GM12872 (cell line): Measurements from ENCODE around the gene SPOCK3.

Experiments
- TF ChIP-seq, protein P1 (sequence below): IDR thresholded peaks from 3 replicates; pipeline ENCODE4 v1.5.1; 2011; ENCODE audit warnings: low read depth, mild to moderate bottlenecking, low read length, moderate library complexity; ENCODE audit not compliant: insufficient read depth

Gene SPOCK3

DNA sequence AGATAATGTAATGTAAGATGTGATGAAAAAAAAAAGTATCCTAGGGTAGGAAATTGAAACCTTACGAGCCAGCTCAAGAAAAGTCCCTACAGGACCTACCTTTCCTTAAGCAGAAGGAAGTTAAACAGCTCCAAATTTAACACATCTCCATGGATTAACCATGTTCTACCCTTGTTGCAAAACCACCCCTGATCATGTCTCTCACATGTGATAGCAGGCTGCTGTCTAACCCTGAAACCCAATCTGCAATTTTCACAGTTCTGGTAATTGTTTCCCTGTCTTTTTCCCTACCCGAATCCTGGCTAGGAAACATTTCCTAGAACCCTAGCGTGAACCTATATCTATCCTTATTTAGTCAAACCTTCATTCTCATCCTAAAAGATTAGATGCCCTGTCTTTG lies 198.9 kb downstream of the SPOCK3 start:
- TF ChIP-seq, protein P1, sequence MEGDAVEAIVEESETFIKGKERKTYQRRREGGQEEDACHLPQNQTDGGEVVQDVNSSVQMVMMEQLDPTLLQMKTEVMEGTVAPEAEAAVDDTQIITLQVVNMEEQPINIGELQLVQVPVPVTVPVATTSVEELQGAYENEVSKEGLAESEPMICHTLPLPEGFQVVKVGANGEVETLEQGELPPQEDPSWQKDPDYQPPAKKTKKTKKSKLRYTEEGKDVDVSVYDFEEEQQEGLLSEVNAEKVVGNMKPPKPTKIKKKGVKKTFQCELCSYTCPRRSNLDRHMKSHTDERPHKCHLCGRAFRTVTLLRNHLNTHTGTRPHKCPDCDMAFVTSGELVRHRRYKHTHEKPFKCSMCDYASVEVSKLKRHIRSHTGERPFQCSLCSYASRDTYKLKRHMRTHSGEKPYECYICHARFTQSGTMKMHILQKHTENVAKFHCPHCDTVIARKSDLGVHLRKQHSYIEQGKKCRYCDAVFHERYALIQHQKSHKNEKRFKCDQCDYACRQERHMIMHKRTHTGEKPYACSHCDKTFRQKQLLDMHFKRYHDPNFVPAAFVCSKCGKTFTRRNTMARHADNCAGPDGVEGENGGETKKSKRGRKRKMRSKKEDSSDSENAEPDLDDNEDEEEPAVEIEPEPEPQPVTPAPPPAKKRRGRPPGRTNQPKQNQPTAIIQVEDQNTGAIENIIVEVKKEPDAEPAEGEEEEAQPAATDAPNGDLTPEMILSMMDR: no peak

DNA sequence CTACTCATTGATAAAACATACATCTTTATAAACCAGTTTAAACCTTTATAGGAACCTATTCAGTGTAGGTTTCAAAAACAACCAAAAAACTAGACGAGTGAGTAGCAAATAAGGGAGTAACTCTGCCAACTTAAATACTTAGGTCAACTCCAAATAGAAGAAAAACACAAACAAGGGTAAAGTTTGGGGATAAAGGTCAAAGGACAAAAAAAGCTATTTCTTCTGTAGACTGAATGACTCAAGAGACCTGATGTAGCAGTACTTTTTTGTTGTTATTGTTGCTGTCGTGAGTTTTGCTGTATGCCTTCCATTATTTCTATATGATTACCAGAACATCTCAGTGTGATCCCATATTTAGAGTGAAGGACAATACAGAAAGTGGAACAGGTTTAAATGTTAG lies 199.3 kb downstream of the SPOCK3 start:
- TF ChIP-seq, protein P1: no peak

GRCh38 chr4:167032871-167033270 lies 201.4 kb downstream of the SPOCK3 start:
- TF ChIP-seq, protein P1: no peak

DNA sequence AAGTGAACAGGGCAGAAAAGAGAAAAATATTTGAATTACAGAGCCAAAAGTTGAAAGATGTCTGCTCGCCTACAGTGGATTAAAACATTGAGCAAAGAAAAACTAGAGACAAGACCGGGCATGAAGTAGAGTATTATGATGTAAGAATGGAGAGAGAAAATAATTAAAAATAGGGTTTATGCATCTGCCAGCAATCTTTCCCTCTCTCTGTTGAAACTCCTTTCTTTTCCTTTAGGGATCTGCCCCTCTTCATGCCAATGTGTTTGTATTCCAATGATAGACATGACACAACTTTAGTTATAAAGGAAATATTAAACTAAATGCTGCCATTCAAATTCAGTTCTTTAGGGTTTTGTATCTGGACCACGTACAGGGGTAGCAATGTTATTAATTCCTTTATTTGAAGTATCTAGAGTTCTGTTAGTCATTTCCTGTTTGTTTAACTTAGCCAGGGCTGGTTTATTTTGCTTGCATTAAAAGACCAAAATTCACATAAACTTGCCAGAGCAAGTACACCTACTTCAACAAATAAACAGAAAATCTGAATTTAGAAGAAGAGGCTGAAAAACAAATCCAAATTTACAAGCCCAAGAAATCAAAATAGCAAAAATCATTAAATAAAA lies 202.6 kb downstream of the SPOCK3 start:
- TF ChIP-seq, protein P1: no peak

GRCh38 chr4:167028976-167029375 lies 205.3 kb downstream of the SPOCK3 start:
- TF ChIP-seq, protein P1: no peak

DNA sequence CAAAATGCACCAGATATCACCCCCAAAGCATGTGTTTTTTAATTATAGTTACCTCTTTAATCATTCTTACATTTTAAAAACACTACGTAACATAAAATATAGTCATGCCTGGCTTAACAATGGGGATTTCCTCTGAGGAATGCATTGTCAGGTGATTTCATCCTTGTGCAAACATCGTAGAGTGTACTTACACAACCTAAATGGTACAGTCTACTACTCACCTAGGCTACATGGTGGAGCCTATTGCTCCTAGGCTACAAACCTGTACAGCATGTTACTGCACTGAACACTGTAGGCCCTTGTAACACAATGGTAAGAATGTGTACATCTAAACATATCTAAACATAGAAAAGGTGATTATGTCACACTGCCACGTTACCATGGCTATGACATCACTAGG lies 208.6 kb downstream of the SPOCK3 start:
- TF ChIP-seq, protein P1: no peak

DNA sequence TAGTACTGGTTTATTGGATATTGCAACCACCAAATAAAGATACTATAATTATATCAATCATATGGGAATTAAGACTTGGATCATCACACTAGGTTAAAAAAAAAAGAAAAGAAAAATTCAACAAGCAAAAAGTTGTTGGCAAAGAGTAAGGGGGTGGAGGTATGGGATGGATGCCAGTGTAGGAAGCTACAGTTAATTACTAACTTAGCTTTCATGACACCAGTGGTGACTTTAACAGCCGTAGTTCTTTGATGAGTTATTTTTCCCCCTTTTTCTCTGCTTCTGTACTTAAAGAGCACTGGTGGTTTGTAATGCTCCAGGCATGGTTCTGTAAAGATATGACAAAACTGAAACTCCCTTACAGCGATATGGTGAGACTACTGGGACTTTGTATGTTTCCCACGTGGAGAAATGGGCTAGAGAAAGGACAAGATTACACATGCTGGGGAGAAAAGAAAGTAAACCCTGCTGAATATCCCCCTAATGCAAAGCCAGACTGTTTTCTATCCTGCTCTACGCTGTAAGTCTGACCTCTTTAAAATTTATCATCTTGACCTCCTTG lies 210.8 kb downstream of the SPOCK3 start:
- TF ChIP-seq, protein P1: no peak
